ENCODE data around the gene RMI2. TPM values are rescaled to one million over a fixed set of nuclear protein-coding genes. Genes with fewer than 3 reads are reported as not detected.

RMI2 gene
- polyA plus RNA-seq, 2 of the 4 experiments (the other 2 are of a cell fraction), result 24.2 to 26.9 TPM

DNA sequence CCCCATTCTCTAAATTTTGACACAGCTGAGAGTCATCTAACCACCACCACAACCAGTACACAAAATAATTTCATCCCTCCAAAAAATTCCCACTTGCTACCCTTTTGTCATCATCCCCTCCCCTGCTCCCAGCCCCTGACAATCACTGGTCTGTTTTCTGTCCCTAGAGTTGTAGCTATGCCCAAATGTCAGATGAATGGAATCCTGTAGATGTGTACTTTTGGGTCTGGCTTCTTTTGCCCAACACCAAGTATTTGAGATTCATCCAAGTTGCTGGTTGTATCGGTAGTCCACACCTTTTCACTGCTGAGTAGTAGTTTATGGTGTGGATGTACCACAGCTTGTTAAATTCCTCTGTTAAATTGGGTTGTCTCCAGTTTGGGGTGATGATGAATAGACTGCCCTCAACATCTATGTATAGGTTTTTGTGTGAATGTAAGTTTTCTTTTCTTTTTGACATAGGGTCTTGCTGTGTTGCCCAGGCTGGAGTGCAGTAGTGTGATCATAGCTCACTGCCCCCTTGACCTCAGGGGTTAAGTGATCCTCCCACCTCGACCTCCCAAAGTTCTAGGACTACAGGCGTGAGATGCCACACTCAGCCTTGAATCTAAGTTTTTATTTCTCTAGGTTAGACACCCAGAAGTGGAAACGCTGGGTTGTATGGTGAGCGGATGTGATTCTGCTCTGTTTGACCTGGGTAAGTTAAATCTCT is 14.6 kb upstream of the RMI2 start:
- ATAC-seq (no peak), FAIRE-seq (no peak)

DNA sequence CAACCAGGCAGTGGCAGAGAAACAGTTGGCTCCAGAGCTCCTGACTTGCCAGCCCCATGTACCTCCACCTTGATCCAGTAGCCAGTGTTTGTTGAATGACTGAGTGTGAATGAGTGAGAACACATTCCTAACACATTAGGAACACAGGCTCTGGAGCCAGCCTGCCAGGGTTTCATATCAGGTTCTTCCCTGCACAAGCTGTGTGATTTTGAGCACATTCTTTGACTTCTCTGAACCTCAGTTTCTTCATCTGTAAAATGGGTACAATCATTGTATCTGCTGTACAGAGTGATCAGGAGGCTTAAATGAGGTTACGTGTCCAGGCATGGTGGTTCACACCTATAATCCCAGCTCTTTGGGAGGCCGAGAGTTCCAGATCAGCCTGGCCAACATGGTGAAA is 13.3 kb upstream of the RMI2 start:
- WGBS (ENCODE audit: missing lambda C conversion rate), result 86% methylated on average over 2 of the region's 2 CpGs
- Histone ChIP-seq H3K4me2 (no peak overlapping the region), H3K4me1 (peaks cover 24% of the 10 kb centered on the region), H3K4me3 (no peak overlapping the region), H3K9me3 (0 out of 3 replicates have a peak, but pooled peaks cover 2% of the 10 kb centered on the region), H3K27ac (no peak overlapping the region)
- ATAC-seq, result no peak
- TF ChIP-seq CTCF (IDR thresholded peaks at IDR 0.05), result no peak
- TF ChIP-seq EHMT2 (IDR thresholded peaks at IDR 0.05; ENCODE audit: low read depth), result no peak
- peak; percentile 88; the same call in 1 of the 2 replicates for TF ChIP-seq KDM1A (IDR thresholded peaks at IDR 0.05; ENCODE audit: low read depth)
- TF ChIP-seq TFCP2L1 (CRISPR knock-in tag; IDR thresholded peaks at IDR 0.05), result no peak
- no peak for TF ChIP-seq RARB (CRISPR knock-in tag; IDR thresholded peaks at IDR 0.05)
- TF ChIP-seq HDAC2 (IDR thresholded peaks at IDR 0.05), result peak; percentile 80; the same call in 1 of the 2 replicates
- TF ChIP-seq, protein P1, sequence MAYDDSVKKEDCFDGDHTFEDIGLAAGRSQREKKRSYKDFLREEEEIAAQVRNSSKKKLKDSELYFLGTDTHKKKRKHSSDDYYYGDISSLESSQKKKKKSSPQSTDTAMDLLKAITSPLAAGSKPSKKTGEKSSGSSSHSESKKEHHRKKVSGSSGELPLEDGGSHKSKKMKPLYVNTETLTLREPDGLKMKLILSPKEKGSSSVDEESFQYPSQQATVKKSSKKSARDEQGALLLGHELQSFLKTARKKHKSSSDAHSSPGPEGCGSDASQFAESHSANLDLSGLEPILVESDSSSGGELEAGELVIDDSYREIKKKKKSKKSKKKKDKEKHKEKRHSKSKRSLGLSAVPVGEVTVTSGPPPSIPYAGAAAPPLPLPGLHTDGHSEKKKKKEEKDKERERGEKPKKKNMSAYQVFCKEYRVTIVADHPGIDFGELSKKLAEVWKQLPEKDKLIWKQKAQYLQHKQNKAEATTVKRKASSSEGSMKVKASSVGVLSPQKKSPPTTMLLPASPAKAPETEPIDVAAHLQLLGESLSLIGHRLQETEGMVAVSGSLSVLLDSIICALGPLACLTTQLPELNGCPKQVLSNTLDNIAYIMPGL (CRISPR knock-in tag; IDR thresholded peaks at IDR 0.05; ENCODE audit: borderline replicate concordance), result no peak
- no peak for TF ChIP-seq POLR2A (IDR thresholded peaks at IDR 0.05; ENCODE audit: low read length)
- TF ChIP-seq SREBF2 (IDR thresholded peaks at IDR 0.05), result no peak
- POLR2A ChIA-PET, result interaction anchor here (0.8 kb wide), 1 partner anchor 76 kb away, joined by 3 read pairs; the partner anchor contains the start of gene SOCS1
- FAIRE-seq, result no peak
- no peak for DNase-seq (ENCODE audit: low read depth in 1 of 2, low spot score in 1 of 2)
- CTCF ChIA-PET, result interaction anchor here (1.6 to 2.7 kb wide), 3 partner anchors 75 to 368 kb away, joined by 3 to 8 read pairs (median 7); partner anchors contain the start of gene SOCS1

More for the DNA sequence above, 14.6 kb upstream of the RMI2 start:
- no peak for DNase-seq (ENCODE audit: low read depth in 1 of 2, low spot score in 1 of 2)
- H3K27ac ChIP-seq, result peak overlapping the region in 1 of 2 experiments; percentile 48; a peak in 2 of 6 replicates
- POLR2A ChIA-PET, result no interaction called here
- no peak overlapping the region for H3K4me2 ChIP-seq
- TF ChIP-seq, protein P1 (CRISPR knock-in tag; IDR thresholded peaks at IDR 0.05; ENCODE audit: borderline replicate concordance), result no peak
- no peak for TF ChIP-seq JUN (IDR thresholded peaks at IDR 0.05)
- no peak for TF ChIP-seq CTCF (IDR thresholded peaks at IDR 0.05)
- no peak for TF ChIP-seq CHD2 (IDR thresholded peaks at IDR 0.05; ENCODE audit: low read length, partially characterized antibody)
- TF ChIP-seq HOXB13 (CRISPR knock-in tag; IDR thresholded peaks at IDR 0.05; ENCODE audit: low read depth), result no peak
- TF ChIP-seq CBX8 (IDR thresholded peaks at IDR 0.05), result no peak
- no peak for TF ChIP-seq EHMT2 (IDR thresholded peaks at IDR 0.05; ENCODE audit: low read depth)
- TF ChIP-seq ZC3H11A (IDR thresholded peaks at IDR 0.05), result no peak
- TF ChIP-seq, protein P2, sequence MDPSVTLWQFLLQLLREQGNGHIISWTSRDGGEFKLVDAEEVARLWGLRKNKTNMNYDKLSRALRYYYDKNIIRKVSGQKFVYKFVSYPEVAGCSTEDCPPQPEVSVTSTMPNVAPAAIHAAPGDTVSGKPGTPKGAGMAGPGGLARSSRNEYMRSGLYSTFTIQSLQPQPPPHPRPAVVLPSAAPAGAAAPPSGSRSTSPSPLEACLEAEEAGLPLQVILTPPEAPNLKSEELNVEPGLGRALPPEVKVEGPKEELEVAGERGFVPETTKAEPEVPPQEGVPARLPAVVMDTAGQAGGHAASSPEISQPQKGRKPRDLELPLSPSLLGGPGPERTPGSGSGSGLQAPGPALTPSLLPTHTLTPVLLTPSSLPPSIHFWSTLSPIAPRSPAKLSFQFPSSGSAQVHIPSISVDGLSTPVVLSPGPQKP (IDR thresholded peaks at IDR 0.05; ENCODE audit: low read depth, low read length), result no peak
- TF ChIP-seq EP300 (IDR thresholded peaks at IDR 0.05), result no peak
- no peak for TF ChIP-seq ZSCAN20 (CRISPR knock-in tag; IDR thresholded peaks at IDR 0.05)
- no peak for TF ChIP-seq PBX3 (IDR thresholded peaks at IDR 0.05)
- no peak for TF ChIP-seq EHF (CRISPR knock-in tag; IDR thresholded peaks at IDR 0.05)
- TF ChIP-seq NFE2L2 (conservative IDR thresholded peaks at IDR 0.05; ENCODE audit: low read length), result no peak
- no peak for TF ChIP-seq FOSB (CRISPR knock-in tag; IDR thresholded peaks at IDR 0.05)
- TF ChIP-seq CBX2 (IDR thresholded peaks at IDR 0.05; ENCODE audit: borderline replicate concordance, low read depth), result no peak
- TF ChIP-seq SREBF2 (IDR thresholded peaks at IDR 0.05), result no peak
- TF ChIP-seq FOSL2 (IDR thresholded peaks at IDR 0.05), result no peak
- TF ChIP-seq FOSL2 (CRISPR knock-in tag; IDR thresholded peaks at IDR 0.05), result no peak
- H3K4me1 ChIP-seq, result peaks cover 24% of the 10 kb centered on the region
- H3K9me3 ChIP-seq, result 0 out of 3 replicates have a peak, but pooled peaks cover 2% of the 10 kb centered on the region
- H3K4me3 ChIP-seq, result no peak overlapping the region
- CTCF ChIA-PET, result interaction anchor here (1.0 to 1.2 kb wide), 3 partner anchors 11 to 366 kb away, joined by 3 read pairs; no protein-coding TSS in a partner anchor
- WGBS (ENCODE audit: missing lambda C conversion rate), result 64% methylated on average over 5 of the region's 5 CpGs
